Head of caudate nucleus (tissue), 42 donors: Measurements from ENCODE around the gene PRDM16.
A peak's percentile ranks its signal among the peaks of the same experiment; 100 is the strongest.

Experiments used
- DNase-seq, 42 donors: peaks; one replicate each; pipeline versions ENCODE4 v3.0.0 to v3.0.0-alpha.2; 2020 to 2021; ENCODE audit warnings: mixed read lengths in 7 of 42
- intact Hi-C: fragments of 100-400 bp; cut with DNase I; formaldehyde crosslinking; loops from one replicate; pipeline ENCODE4 v1.15.0; 2022

The PRDM16 gene

GRCh38 chr1:3125078-3125477, 56.1 kb downstream of the PRDM16 start:
- intact Hi-C loops = no loop called here

DNA sequence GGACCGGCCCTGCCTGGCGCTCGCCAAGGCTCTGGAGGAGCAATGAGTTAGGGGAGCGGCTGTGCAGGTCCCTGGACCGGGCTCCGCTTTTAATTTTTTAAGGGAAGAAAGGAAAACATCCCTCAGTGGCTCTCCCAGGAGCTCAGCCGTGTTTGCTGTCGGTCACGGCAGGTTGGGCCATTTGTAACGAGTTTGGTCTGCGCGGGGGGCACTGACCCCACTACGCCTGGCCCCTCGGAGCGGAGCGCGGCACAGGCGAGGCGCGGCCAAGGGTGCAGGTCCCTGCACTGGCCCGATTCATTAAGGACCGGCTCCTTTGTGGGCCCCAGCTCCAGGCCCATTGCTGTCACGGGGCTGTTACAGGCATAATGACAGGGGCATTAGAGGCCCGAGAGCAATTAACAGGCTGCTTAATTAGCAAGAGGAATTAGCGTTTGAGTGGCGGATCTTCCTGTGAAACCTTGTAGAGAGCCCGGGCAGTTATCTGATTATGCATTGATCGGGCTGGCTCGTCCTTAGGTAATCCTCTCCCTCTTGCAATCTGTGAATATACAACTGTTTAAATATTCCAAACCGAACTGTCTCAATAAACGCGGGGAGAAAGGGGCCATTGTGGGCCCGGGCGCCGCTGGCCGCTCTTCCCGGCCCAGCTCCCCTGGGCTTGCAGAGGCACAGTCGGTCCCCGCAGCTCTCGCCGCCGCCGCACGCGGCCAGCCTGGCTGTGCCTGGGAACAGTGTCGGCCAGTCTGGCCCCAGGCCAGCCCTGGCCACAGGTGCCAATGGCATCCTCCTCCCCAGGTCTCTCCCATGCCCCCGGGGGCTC, 56.8 kb downstream of the PRDM16 start:
- DNase-seq = peak in 15 of 42 donors; percentile 20 to 59 (median 44)
- intact Hi-C loops = no loop called here

More at GRCh38 chr1:3125078-3125477, 56.1 kb downstream of the PRDM16 start:
- DNase-seq = peak in 7 of 42 donors; percentile 35 to 81 (median 58)

GRCh38 chr1:3126756-3127678, 58.0 kb downstream of the PRDM16 start:
- intact Hi-C loops = no loop called here
- no peak for DNase-seq

DNA sequence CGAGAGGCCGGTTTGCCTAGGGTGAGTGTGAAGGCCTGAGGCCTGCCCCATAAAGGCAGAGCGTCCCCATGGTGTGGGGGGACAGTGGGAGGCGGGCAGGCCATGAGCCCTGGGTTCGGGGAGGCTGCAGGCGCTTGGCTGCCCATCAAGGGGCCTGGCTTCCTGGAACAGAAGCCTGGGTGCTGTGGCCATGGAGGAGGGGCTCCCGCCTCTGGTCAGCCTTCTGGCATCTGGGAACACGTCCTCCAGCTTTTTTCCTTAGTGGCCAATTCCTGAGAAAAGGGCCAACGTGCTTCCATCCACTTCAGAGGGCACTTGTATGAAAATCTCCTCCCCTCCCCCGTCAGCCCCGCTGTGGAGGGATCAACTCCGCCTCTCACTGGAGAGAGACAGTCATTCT, 58.7 kb downstream of the PRDM16 start:
- intact Hi-C loops = no loop called here
- peak in 21 of 42 donors; percentile 23 to 73 (median 48) for DNase-seq

GRCh38 chr1:3128431-3129132, 59.6 kb downstream of the PRDM16 start:
- no peak for DNase-seq
- intact Hi-C loops = no loop called here

DNA sequence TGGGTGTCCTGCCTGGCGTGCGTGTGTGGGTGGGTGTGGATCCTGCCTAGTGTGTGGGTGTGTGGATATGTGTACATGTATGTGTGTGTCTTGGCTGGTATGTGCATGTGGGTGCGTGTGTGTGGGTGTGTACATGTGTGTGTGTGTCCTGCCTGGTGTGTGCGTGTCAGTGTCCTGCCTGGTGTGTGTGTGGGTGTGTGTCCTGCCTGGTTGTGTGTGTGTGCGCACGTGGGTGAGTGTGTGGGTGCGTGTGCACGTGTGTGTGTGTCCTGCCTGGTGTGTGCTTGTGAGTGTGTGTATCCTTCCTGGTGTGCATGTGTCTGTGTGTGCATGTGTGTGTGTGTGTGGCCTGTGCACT, 60.1 kb downstream of the PRDM16 start:
- DNase-seq = no peak
- intact Hi-C loops = no loop called here

DNA sequence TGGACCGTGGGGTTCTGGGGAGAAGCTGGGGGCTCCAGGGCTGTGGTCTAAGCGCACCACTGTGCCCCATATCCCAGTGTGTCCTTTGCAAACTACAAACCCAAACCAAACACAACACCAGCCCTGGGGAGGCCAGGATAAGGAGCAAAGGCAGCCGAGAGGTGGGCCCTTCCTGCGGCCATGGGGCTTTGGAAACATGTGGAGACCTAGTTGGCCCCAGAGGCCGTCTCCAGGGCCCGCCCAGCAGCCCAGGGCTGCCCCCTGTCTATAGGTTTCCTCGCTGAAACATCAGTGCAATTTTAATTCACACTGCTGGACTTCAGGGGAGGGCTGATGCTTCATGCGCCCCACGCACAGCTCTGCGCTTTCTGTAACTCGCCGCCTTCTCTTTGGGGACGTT, 61.3 kb downstream of the PRDM16 start:
- DNase-seq = no peak
- intact Hi-C loops = no loop called here

GRCh38 chr1:3132660-3133059, 63.7 kb downstream of the PRDM16 start:
- intact Hi-C loops = no loop called here
- no peak for DNase-seq

GRCh38 chr1:3133686-3134085, 64.7 kb downstream of the PRDM16 start:
- intact Hi-C loops = no loop called here
- DNase-seq = no peak

GRCh38 chr1:3134381-3135072, 65.5 kb downstream of the PRDM16 start:
- DNase-seq = no peak
- intact Hi-C loops = no loop called here

DNA sequence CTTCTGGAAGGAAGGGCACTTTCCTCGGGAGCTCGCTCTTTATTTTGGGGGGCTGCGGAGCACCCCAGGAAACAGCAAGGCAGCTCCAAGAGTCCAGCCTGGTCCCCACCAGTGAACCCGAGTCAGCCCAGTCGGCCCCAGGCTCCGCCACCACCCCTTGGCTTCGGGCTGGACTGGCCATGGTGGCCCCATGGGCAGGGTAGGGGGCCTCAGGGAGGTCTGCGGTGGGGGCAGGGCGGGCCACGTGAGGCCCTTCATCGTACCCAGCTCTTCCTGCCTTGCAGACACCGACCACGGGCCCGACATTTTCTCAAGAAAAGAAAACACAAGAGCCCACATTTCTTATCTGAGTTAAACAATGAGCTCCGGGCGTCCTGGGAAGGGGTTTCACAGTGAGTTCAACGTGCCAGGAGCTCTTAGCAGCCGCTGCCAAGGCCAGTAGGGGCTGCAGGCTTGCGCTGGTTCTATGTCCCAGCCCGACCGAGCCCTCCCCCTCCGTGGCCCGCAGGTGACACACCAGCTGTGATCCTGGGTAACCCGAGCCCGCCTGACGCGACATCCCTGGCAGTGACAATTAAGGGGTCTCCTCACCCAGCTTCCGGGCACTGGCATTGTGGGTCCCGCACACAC, 66.2 kb downstream of the PRDM16 start:
- DNase-seq = no peak
- intact Hi-C loops = no loop called here

- DNase-seq = no peak
- intact Hi-C loops = no loop called here
Measured at GRCh38 chr1:3135744-3136455, 66.9 kb downstream of the PRDM16 start.

DNA sequence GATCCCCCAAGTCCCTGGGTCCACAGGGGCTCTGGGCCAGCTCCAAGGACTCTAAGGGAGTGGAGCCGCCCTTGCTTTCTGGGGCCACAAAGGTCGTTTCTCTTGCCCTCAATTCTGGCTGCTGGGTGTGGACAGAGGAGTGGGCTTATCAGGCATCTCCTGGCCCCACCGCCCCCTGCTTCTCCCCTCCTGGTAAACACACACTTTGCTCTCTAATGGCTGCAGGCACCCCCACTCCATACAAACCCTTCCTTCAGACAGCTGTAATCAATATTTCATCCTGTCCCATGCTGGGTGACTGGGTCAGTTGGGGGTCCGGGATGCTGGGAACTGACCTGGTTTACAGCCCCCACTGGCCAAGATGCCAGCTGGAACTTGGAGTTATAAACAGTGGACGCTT, 67.5 kb downstream of the PRDM16 start:
- no peak for DNase-seq
- intact Hi-C loops = no loop called here

DNA sequence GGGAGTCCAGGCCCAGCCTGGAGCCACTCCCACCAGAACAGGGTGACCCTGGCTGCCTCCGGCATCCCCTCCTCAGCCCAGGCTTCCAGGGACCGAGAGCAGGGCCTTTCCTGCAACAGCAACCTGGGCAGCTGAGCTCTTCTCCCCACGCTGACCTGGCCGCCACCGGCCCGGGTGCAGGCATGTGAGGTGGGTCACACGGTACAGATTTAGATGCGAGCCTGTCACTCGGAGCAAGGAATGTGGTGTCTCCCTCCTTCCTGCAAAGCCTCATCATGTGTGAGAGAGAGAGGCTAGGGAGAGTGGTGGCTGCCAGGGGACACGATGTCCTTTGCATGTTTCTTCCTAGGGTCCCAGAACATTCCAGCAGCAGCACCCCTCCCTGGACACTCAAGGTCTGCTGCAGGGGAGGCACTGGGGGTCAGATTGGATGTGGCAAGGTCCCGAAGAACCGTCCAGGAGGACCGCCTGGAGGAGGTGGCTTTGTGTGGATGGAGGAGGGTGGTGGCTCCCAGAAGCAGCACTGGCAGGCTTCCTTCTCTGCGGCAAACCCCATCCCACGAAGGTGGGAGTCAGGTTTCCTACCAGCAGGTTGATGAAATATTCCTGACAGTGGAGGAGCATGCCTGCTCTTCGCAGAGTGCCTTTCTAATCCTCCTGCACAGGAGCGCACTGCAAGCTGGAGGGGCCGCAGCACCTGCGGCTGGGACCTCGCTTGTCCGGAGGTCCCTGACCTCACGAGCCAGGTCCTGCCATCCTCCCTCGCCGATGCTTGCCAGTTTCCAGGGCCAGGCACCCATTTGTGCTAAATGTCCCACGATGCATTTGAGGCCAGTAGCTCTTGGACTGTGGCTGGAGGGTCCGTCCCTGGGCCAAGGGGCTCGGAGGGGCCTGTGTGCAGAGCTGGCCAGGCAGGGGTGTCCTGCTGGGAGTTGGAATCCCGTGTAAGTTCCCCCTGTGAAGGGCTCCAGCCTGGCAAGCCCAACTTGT, 68.4 kb downstream of the PRDM16 start:
- DNase-seq = peak in 10 of 42 donors; percentile 27 to 70 (median 52)
- intact Hi-C loops = no loop called here

DNA sequence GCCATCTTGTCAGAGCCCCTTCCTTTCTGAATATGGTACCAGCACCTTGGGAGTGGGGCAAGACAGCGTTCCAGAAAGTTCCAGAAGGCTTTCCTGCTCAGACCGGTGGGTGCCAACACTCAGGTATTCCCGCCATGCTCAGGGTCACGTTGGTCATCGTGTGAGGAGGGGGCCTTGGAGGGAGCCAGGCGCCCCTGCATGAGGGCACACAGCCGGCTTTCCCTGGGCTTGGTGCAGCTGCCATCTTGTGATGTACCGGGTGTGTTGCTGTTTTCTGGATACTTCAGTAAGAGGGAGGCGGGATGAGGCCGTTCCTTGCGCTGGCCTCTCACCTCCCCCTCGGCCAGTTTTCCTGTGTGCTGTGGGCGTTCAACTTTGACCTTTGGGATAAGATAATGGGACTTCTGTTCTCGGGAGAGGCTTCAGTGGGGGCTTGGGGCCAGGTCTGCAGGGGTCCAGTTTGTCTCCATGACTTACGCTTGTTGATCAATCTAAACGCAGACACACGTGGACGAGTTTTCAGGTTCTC, 69.7 kb downstream of the PRDM16 start:
- intact Hi-C loops = no loop called here
- DNase-seq = no peak

DNA sequence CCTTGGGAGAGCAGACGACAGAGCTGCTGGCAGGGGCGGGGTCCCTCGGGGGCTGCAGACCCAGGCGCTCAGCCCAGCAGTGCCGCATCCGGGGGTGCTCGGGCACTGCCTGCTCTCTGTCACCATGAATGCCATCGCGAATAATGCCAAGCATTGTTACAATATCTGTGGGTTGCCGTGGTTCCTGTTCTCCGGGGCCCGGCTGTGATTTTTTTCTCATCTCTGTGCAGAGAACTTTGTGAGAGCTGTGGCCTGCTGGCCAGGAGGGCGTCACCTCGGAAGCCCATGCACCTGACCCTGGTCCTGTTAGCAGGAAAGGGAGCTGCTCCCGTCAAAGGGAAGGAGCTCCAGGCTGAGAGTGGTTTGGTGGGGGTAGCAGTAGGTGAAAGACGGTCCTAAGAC, 70.4 kb downstream of the PRDM16 start:
- DNase-seq = peak in 2 of 42 donors; percentile 25 to 26
- intact Hi-C loops = no loop called here
